ENCODE results near the gene VTI1A.

The VTI1A gene

DNA sequence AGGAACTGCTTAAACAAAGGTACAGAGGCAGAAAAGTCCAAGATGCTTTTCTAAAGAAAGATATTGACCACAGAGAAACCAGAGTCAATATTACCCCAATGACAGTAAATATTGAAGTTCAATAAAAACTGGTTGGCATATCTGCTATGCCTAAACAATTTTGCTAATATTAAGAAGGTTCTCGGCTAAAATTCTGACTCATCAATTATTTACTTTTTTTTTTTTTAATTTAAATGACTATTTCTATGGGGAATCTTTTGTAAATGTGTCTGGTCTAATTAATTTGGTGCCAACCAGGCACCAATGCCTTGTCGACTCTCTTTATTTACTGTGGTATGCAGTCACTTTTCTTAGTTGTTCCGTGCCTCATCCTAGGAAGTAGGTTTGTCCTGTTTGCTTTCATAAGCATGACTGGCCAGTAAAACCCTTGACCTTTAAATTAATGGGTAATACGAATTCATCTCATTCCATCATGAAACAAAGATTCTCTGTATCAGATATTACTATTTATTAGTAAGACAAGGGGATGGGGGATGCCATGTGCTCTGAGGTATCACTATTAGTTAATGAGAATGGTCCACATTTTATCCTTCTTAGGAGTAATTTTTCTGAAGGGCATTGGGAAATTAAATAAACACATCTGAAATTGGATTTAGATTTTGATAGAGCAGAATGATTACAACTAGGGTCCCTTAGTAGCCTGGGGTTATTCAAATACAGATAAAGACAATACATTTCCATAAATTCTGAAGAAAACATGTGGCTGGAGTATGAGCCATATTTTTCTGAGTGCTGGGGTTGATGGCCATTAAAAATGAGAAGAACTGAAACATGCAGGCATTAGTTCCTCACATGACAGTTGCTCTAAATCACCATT is 154.4 kb downstream of the VTI1A start:
- Histone ChIP-seq H3K27ac (ENCODE audit: low read length) (no peak overlapping the region), H3K9me3 (ENCODE audit: control insufficient read depth, low read depth, low read length) (no peaks in the 10 kb centered on the region), H3K27me3 (ENCODE audit: control insufficient read depth, insufficient read depth, low read length) (no peaks in the 10 kb centered on the region), H3K9ac (ENCODE audit: low read length) (no peak overlapping the region), H3K36me3 (ENCODE audit: control insufficient read depth, low read depth, low read length) (no peaks in the 10 kb centered on the region), H3K4me1 (ENCODE audit: control insufficient read depth, low read depth, low read length) (no peaks in the 10 kb centered on the region), H3K4me3 (ENCODE audit: low read length) (no peak overlapping the region)

DNA sequence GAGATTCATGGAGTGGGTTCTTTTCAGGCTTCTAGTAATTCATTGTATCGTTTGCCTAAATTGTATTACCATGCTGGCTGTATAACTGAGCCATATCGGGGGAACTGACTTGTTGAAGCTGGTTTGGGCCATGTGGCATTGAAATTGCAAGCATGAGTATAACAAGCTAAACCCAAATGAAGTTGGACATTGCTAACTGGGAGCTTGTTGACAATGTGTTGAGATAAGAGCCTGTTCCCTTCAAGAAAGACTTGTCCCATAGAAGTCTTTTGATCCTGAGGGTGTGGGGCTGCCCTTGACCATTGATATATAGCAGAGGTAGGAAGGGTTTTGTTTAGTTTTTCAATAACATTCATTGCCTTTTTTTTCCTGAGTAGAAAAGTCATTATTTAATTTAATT is 156.0 kb downstream of the VTI1A start:
- H3K36me3 ChIP-seq (ENCODE audit: control insufficient read depth, low read depth, low read length): no peaks in the 10 kb centered on the region
- no peaks in the 10 kb centered on the region for H3K27me3 ChIP-seq (ENCODE audit: control insufficient read depth, insufficient read depth, low read length)
- no peak overlapping the region for H3K27ac ChIP-seq (ENCODE audit: low read length)
- H3K4me3 ChIP-seq (ENCODE audit: low read length): no peak overlapping the region
- no peaks in the 10 kb centered on the region for H3K4me1 ChIP-seq (ENCODE audit: control insufficient read depth, low read depth, low read length)
- no peak overlapping the region for H3K9ac ChIP-seq (ENCODE audit: low read length)
- no peaks in the 10 kb centered on the region for H3K9me3 ChIP-seq (ENCODE audit: control insufficient read depth, low read depth, low read length)

DNA sequence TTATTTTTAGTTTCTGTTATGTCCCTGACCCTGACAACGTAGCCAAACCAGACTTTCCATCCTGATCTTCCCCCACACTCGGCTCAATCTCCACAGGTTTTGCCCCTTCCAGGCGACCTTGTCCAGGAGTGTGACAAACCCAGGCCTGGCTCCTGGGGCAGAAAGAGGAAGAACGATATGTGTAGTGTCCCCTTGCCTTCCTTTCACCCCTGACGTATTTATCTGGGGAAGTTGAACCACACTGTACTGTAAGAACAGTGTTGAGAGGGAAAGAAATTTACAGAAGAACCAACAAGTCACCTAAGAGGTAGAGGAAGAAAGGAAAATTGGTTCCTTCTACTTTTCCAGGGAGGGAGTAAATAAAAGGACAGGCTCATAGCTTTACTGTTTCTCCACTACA is 158.0 kb downstream of the VTI1A start:
- no peaks in the 10 kb centered on the region for H3K9me3 ChIP-seq (ENCODE audit: control insufficient read depth, low read depth, low read length)
- H3K9ac ChIP-seq (ENCODE audit: low read length): no peak overlapping the region
- H3K4me3 ChIP-seq (ENCODE audit: low read length): no peak overlapping the region
- no peaks in the 10 kb centered on the region for H3K36me3 ChIP-seq (ENCODE audit: control insufficient read depth, low read depth, low read length)
- no peaks in the 10 kb centered on the region for H3K4me1 ChIP-seq (ENCODE audit: control insufficient read depth, low read depth, low read length)
- no peaks in the 10 kb centered on the region for H3K27me3 ChIP-seq (ENCODE audit: control insufficient read depth, insufficient read depth, low read length)
- no peak overlapping the region for H3K27ac ChIP-seq (ENCODE audit: low read length)

DNA sequence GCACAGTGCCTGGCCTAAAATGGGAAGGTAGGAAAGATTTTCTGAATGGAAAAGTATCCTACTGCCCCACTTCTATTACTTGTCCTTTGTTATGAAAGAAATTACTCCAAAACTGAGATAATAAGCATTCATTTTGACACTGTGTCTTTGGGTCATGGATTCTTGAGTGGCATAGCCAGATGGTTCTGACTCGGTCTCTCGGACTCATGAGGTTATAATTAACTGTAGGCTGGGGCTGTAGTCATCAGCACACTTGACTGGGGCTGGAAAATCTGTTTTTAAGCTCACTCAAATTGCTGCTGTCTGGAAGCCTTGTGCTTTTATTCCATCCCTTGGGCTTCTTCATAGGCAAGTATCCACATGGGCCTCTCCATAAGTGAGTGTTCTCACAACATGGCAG is 160.5 kb downstream of the VTI1A start:
- no peak overlapping the region for H3K4me3 ChIP-seq (ENCODE audit: low read length)
- H3K27me3 ChIP-seq (ENCODE audit: control insufficient read depth, insufficient read depth, low read length): no peaks in the 10 kb centered on the region
- no peaks in the 10 kb centered on the region for H3K4me1 ChIP-seq (ENCODE audit: control insufficient read depth, low read depth, low read length)
- no peak overlapping the region for H3K9ac ChIP-seq (ENCODE audit: low read length)
- no peaks in the 10 kb centered on the region for H3K9me3 ChIP-seq (ENCODE audit: control insufficient read depth, low read depth, low read length)
- H3K27ac ChIP-seq (ENCODE audit: low read length): no peak overlapping the region
- H3K36me3 ChIP-seq (ENCODE audit: control insufficient read depth, low read depth, low read length): no peaks in the 10 kb centered on the region

DNA sequence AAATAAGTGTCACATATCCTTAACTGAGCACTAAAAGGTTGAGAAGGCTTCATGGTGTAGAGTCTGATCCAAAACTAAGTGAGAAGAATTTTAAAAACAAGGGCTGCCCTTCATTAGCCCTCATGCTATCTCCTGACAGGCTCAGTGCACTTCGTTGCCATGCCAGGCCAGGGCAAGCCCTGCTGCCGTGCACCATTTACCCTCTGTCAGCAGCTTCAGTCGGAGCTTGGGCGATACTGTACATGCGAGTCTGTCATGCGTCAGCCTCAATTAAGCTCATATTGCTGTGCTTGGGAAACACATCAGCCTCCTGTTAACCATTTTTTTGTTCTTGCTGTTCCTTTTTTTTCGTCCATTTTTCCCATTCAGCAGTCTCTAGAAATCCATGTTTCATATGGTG is 166.6 kb downstream of the VTI1A start:
- Histone ChIP-seq H3K9me3 (ENCODE audit: control insufficient read depth, low read depth, low read length) (peaks cover 6% of the 10 kb centered on the region), H3K4me1 (ENCODE audit: control insufficient read depth, low read depth, low read length) (no peaks in the 10 kb centered on the region), H3K9ac (ENCODE audit: low read length) (no peak overlapping the region), H3K27ac (ENCODE audit: low read length) (no peak overlapping the region), H3K27me3 (ENCODE audit: control insufficient read depth, insufficient read depth, low read length) (no peaks in the 10 kb centered on the region), H3K4me3 (ENCODE audit: low read length) (no peak overlapping the region), H3K36me3 (ENCODE audit: control insufficient read depth, low read depth, low read length) (no peaks in the 10 kb centered on the region)

DNA sequence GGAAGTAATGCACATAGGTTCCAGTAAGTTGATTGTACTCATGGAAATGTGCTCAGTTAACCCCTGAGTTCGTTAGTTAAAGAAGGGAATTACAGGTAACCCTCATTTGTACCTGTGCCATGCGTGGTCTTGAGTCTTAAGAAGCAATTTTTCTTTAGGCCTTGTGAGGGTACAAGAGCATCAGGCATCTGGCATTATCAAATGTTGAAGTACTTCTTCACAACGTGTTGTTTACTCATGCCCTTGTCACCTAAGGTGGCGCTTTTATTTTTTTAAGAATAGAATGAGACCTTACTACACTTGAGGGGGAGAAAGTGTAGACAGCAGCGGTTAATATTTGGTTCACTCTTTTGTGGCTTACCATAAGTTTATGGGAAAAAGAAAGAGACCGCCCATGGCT is 167.1 kb downstream of the VTI1A start:
- Histone ChIP-seq H3K27me3 (ENCODE audit: control insufficient read depth, insufficient read depth, low read length) (no peaks in the 10 kb centered on the region), H3K9me3 (ENCODE audit: control insufficient read depth, low read depth, low read length) (peaks cover 6% of the 10 kb centered on the region), H3K9ac (ENCODE audit: low read length) (no peak overlapping the region), H3K4me1 (ENCODE audit: control insufficient read depth, low read depth, low read length) (no peaks in the 10 kb centered on the region), H3K4me3 (ENCODE audit: low read length) (no peak overlapping the region), H3K36me3 (ENCODE audit: control insufficient read depth, low read depth, low read length) (no peaks in the 10 kb centered on the region), H3K27ac (ENCODE audit: low read length) (no peak overlapping the region)

DNA sequence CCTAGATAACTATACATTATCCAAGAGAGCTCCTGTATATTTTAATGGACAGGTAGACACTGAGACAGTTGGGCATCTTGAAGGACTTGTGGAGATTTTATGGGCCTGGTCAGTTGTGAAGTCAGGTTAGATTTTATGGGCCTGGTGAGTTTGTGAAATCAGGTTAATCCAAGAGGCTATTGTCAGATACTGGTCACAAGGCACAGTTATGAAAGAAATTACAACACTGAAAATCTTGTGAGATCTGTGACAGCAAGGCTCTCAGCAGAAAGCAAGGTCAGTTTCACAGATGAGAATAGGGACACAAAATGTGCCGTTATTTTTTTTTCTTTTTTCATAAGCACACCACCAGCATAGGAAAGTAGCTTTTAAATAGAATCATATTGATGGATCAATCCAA is 167.6 kb downstream of the VTI1A start:
- Histone ChIP-seq H3K9me3 (ENCODE audit: control insufficient read depth, low read depth, low read length) (peaks cover 6% of the 10 kb centered on the region), H3K4me3 (ENCODE audit: low read length) (no peak overlapping the region), H3K27me3 (ENCODE audit: control insufficient read depth, insufficient read depth, low read length) (no peaks in the 10 kb centered on the region), H3K27ac (ENCODE audit: low read length) (no peak overlapping the region), H3K9ac (ENCODE audit: low read length) (no peak overlapping the region), H3K4me1 (ENCODE audit: control insufficient read depth, low read depth, low read length) (no peaks in the 10 kb centered on the region), H3K36me3 (ENCODE audit: control insufficient read depth, low read depth, low read length) (no peaks in the 10 kb centered on the region)

DNA sequence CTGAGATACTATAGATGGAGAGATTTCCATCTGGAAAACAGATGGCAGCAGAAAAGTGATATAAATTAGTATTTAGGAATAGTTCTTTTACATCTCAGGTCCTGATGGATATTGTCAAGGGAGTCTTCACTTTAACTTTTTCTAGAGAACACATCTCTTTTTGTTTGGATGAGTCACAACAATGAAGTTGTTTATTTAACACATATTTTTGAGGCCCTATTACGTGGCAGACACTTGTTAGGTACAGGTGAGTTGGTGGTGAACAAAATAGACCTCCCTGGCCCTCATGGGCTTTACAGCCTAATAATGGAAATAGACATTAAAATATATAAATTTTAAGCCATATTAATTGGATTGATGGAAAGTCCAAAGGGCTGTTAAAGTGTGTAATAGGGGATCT is 168.3 kb downstream of the VTI1A start:
- no peaks in the 10 kb centered on the region for H3K36me3 ChIP-seq (ENCODE audit: control insufficient read depth, low read depth, low read length)
- no peaks in the 10 kb centered on the region for H3K4me1 ChIP-seq (ENCODE audit: control insufficient read depth, low read depth, low read length)
- peaks cover 6% of the 10 kb centered on the region for H3K9me3 ChIP-seq (ENCODE audit: control insufficient read depth, low read depth, low read length)
- H3K27me3 ChIP-seq (ENCODE audit: control insufficient read depth, insufficient read depth, low read length): no peaks in the 10 kb centered on the region
- no peak overlapping the region for H3K27ac ChIP-seq (ENCODE audit: low read length)
- H3K4me3 ChIP-seq (ENCODE audit: low read length): no peak overlapping the region
- no peak overlapping the region for H3K9ac ChIP-seq (ENCODE audit: low read length)

DNA sequence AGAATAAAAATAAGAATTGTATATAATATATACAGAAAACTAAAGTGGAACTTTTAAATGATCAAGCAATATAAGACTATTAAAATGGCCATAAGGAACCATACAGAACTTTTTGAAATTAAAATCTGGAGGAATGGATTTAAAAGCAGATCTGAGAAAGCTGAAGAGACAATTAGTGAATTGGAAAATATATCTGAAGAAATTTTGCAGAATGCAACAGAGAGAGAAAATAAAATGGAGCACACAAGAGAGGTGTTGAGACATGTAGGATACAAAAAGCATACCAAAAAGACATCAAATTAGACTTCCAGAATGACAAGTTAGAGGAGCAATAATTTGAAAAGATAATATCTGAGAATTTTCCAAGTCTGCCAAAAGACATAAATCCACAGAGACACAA is 169.6 kb downstream of the VTI1A start:
- no peaks in the 10 kb centered on the region for H3K36me3 ChIP-seq (ENCODE audit: control insufficient read depth, low read depth, low read length)
- no peaks in the 10 kb centered on the region for H3K4me1 ChIP-seq (ENCODE audit: control insufficient read depth, low read depth, low read length)
- H3K9me3 ChIP-seq (ENCODE audit: control insufficient read depth, low read depth, low read length): peaks cover 6% of the 10 kb centered on the region
- no peak overlapping the region for H3K4me3 ChIP-seq (ENCODE audit: low read length)
- no peak overlapping the region for H3K9ac ChIP-seq (ENCODE audit: low read length)
- no peaks in the 10 kb centered on the region for H3K27me3 ChIP-seq (ENCODE audit: control insufficient read depth, insufficient read depth, low read length)
- no peak overlapping the region for H3K27ac ChIP-seq (ENCODE audit: low read length)

DNA sequence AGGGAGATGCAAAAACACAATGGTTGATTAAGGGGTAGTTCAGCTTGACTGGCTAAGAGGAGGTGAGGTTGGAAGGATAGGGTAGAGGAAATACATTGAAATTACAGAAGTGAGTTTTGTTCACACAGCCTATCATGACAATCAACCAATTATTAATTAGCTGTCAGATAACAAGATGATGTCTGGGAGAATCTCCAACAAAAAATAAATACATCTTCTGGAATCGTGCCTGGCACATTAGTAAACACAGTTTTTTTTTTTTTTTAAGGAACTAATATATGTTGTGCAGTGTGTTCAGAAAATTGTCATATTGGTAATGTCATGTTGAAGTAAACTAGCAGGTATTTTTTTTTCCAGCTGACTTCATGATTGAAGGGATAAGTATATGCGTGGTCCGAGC is 171.8 kb downstream of the VTI1A start:
- Histone ChIP-seq H3K4me3 (ENCODE audit: low read length) (no peak overlapping the region), H3K4me1 (ENCODE audit: control insufficient read depth, low read depth, low read length) (no peaks in the 10 kb centered on the region), H3K27ac (ENCODE audit: low read length) (no peak overlapping the region), H3K36me3 (ENCODE audit: control insufficient read depth, low read depth, low read length) (no peaks in the 10 kb centered on the region), H3K9ac (ENCODE audit: low read length) (no peak overlapping the region), H3K27me3 (ENCODE audit: control insufficient read depth, insufficient read depth, low read length) (no peaks in the 10 kb centered on the region), H3K9me3 (ENCODE audit: control insufficient read depth, low read depth, low read length) (peaks cover 6% of the 10 kb centered on the region)

DNA sequence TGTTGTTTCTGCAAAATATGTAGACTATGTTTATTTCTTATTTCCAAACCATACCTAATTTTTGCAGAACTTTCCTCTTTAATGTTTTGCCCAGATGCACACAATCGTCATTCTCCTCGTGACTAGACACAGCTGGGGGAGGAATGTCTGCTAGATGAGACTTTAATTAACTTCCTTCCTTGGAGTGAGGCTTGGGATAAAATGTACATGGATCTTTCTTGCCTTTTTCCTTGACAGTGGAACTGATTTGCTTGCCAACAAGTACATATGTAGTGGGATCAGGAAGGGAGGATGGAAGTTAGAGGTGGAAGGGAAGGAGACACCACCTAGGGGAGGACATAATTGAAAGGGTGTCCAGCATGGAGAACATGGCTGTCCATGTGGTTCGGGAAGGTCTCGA is 172.5 kb downstream of the VTI1A start:
- no peak overlapping the region for H3K4me3 ChIP-seq (ENCODE audit: low read length)
- H3K27me3 ChIP-seq (ENCODE audit: control insufficient read depth, insufficient read depth, low read length): no peaks in the 10 kb centered on the region
- H3K9ac ChIP-seq (ENCODE audit: low read length): no peak overlapping the region
- H3K9me3 ChIP-seq (ENCODE audit: control insufficient read depth, low read depth, low read length): peaks cover 6% of the 10 kb centered on the region
- no peaks in the 10 kb centered on the region for H3K4me1 ChIP-seq (ENCODE audit: control insufficient read depth, low read depth, low read length)
- H3K36me3 ChIP-seq (ENCODE audit: control insufficient read depth, low read depth, low read length): no peaks in the 10 kb centered on the region
- no peak overlapping the region for H3K27ac ChIP-seq (ENCODE audit: low read length)

DNA sequence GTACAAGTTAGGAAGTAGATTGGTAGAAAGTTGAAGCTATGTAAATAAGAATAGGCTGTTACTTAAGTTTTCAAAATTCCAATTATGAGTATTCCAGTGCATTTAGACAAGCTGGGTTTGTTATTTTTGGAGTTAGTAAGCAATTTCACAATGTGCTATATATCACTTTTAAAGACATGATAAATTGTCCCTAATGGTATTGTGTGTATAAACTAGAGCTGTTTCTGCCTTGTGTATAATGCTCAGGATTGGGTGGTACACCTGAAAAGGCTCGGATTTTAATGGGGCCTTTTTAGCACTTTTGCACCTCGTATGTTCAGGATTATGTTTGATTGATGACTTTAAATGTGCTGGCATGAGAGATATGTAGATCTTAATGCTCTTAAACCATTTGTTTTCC is 175.8 kb downstream of the VTI1A start:
- H3K36me3 ChIP-seq (ENCODE audit: control insufficient read depth, low read depth, low read length): no peaks in the 10 kb centered on the region
- no peak overlapping the region for H3K4me3 ChIP-seq (ENCODE audit: low read length)
- no peaks in the 10 kb centered on the region for H3K4me1 ChIP-seq (ENCODE audit: control insufficient read depth, low read depth, low read length)
- no peak overlapping the region for H3K27ac ChIP-seq (ENCODE audit: low read length)
- no peak overlapping the region for H3K9ac ChIP-seq (ENCODE audit: low read length)
- no peaks in the 10 kb centered on the region for H3K9me3 ChIP-seq (ENCODE audit: control insufficient read depth, low read depth, low read length)
- no peaks in the 10 kb centered on the region for H3K27me3 ChIP-seq (ENCODE audit: control insufficient read depth, insufficient read depth, low read length)
